HG03108 (cell line): Measurements from ENCODE around the gene FAM240B.

Experiments
- ATAC-seq: cut with Tn5 transposase; IDR thresholded peaks from one replicate; pipeline ENCODE4 v1.9.1; 2021; ENCODE audit warnings: moderate library complexity; ENCODE audit not compliant: unreplicated experiment

FAM240B gene

GRCh38 chr9:38700695-38701094 is 19.2 kb downstream of the FAM240B start:
- ATAC-seq, result no peak

DNA sequence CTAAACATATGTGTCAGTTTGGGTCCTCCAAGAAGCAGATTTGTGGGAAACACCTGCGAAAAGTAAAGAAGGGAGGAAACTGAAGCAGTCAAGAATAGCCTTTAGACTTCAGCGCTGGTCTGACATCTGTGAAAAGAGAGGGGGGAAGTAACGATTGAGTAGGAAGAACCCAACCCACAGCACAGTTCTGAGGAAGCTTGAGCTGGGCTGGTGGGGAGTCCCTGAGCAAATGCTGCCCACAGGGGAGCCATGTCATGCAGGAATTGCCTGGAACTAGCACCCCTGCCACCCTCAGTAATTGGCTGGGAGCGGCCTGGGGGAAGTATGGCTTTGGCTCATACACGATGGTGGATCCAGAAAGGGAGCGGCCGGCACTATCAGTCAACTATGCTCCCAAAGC is 20.6 kb downstream of the FAM240B start:
- ATAC-seq, result no peak

- ATAC-seq, result no peak
Observed at GRCh38 chr9:38697776-38698300, 22.1 kb downstream of the FAM240B start.

GRCh38 chr9:38696999-38697398 is 22.9 kb downstream of the FAM240B start:
- ATAC-seq, result no peak

- no peak for ATAC-seq
Observed at GRCh38 chr9:38694676-38695075, 25.3 kb downstream of the FAM240B start.

DNA sequence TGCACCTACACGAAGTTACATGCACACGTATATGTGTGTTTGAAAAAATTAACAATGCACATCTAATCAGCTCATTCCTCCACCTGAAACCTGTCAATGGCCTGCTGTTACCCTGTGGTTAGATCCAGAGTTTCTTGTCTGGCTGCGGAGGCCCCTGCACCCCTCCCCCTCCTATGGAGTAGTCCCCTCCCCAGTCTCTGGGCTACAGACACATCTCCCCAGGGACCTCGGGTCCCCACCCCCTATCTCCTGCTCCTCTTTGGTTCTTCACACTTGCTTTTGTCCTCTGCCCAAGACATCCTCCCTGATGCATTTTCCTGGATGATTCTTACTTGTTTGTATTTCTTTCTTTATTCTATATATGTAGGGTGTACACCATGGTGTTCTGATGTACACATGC is 27.2 kb downstream of the FAM240B start:
- no peak for ATAC-seq

DNA sequence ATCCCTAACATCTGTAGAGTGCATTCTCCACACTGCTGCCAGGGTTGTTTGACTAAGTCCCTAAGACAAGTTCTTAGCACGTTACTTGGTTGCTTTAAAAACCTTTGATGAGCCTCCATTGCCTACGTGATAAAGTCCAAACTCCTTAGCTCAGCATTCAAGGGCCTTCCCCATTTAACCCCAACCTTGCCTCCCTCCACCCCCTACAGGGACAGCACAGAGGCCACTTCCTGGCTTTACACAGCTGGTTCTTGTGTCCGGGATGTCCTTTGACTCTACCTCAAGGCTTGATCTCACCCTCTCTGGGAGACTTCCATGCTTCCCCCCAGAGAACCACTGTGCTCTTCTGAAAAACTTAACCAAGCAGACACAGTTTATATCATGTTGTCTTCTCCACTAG is 29.4 kb downstream of the FAM240B start:
- no peak for ATAC-seq

DNA sequence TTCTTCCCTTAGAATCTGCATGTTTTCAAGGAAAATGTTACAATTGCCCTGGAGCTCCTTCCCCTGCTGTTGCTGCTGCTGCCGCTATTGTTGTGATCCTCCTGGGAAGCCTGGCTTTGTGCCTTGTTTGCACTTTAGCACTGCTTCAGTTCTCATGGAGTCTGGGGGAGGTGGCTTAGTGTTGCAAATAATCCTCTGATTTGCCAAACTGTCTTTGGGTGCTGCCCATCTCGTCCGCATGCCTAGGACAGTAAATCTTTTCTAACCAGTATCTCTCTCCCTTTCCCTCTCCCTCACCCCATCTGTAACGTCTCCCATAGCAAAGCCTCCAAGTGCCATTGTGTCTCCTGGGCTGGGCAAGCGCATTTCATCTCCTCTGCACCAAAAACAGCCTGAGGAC is 30.3 kb downstream of the FAM240B start:
- ATAC-seq, result no peak

GRCh38 chr9:38687992-38688391 is 31.9 kb downstream of the FAM240B start:
- no peak for ATAC-seq

DNA sequence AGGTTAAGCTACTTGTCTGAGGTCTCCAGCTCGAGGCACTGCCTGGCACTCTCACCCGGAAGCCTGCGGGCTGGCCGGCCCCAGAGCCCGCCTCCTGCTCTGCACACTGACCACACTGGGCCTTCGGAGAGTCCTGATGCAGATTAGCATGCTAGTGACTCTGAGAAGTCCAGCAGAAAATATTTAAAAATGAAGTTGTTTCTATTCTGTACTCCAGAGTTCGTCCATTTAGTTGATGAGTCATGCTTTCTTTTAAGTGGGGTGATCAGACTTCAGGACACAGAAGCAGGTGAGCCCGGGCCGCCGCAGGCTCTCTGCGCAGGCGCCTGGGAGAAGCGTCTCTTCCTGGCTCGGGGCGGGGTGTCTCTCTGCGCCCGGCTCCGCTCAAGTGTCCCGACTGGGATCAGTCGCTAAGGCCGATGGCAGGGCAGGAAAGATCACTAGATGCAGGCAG is 32.5 kb downstream of the FAM240B start:
- ATAC-seq, result no peak

DNA sequence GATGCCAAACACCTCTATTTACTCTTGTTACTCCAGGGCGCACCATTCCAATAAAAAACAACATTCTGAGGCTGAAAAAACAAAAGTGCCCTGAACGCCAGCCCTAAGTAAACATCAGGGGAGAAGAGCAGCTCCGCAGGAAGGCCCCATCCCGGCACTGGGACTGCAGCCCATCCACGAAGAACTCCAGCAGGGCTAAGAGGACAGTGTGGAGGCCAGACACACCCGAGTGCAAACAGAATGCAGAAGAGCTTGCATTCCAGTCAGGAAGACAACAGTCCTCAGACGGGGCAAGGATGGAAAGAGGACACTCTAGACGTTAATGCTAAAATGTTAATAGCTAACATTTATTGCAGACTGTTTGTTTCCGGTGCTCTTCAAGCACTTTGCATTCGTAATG is 33.0 kb downstream of the FAM240B start:
- ATAC-seq, result no peak

DNA sequence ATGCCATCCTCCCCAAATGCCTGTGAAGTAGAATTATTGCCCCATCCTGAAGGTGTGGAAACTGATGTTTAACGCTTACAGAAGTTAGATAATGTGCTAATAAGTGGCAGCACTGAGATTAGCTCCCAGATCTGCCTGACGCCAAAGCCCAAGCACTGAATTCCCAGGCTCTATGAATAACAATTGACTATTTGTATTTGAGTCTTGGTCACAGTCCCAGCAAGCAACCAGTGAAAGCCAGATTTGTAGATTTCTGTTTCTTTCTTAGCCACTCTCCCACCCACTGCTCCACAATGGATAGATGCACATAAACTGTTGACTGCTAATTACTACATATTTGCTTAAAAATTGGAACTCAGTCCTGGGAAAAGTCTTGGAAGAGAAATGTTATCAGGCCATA is 34.4 kb downstream of the FAM240B start:
- ATAC-seq, result no peak

DNA sequence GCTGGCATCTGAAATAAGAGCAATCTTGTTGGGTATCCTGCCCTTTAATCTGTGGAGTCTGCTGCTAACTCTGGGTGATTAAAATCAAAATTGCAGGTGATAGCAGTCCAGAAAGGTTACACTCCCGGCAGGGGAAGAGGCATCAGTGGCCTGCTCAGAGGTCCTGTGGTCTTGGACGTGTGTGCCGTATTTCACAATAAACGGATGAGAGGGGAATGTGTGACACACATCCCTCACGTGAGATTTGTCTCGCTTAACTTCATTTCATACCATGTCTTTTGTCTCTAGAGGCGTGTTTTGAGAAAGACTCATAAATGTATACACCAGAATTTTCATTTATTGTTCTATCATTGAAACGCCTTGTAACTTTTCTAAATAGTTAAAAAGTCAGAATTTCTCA is 36.6 kb downstream of the FAM240B start:
- ATAC-seq, result no peak

GRCh38 chr9:38682713-38683112 is 37.2 kb downstream of the FAM240B start:
- ATAC-seq, result no peak

DNA sequence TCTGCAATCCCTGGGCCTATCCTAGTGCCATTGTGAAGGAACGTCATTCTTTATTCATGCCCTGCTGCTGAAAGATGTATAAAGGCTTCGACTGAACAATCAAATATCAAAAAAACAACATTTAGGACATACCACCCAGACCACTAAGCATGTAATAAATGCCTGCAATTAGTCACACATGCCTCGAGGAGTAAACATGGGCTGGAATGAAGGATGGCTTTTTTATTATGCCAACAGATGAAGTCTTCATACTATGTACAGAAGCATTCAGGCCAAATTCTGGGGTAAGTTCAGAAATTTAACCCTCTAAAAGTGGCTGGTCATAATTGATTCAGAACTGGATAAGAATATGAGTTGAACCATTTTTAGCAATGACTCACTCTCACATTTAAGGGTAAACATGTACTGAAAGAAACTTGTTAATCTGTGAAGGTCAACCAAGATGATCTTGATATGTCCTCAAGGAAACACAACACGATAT is 38.1 kb downstream of the FAM240B start:
- no peak for ATAC-seq

DNA sequence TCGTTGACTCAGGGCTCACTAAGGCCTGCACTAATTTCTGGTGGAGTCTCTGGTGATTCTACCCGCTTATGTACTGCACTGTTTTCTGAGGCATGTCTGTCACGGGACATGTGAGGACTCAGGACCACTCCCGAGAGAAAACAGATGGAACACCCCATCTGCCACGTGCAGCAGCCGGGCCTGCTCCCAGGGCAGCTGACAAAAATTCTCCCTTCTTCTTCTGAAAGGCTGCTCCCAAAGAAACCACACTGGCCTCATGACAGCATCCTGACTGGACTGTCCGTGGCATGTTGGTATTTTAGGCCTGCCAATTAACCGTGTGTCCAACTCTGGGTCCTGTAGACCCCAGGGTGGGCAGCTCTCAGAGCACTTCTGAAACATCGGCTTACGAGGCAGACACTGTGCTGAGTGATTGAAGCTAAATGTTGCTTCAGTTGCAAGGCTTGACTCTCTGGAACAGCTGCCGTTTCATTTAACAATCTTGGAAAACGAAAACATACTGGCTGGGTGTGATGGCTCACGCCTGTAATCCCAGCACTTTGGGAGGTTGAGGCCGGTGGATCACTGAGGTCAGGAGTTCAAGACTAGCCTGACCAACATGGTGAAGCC is 39.0 kb downstream of the FAM240B start:
- no peak for ATAC-seq

- ATAC-seq, result no peak
Observed at GRCh38 chr9:38677660-38678303, 42.2 kb downstream of the FAM240B start.

DNA sequence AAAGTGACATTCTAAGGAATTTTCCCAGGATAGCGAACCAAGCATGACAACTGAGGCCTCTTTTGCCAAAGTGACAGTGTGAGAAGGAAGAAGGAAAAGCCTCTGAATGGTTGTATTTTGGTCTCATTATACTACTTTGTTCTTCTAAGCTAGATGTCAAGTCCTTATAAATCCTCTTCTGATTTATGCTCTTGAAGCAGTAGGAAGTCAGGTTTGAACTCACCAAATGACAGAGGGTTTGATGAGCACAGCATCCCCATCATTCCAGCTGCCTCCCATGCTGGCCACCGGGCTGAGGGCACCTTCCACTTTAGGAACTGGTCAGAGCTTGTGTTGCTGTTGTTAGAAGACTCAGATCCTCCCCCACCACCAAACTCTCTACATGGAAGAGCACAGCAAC is 44.1 kb downstream of the FAM240B start:
- no peak for ATAC-seq

DNA sequence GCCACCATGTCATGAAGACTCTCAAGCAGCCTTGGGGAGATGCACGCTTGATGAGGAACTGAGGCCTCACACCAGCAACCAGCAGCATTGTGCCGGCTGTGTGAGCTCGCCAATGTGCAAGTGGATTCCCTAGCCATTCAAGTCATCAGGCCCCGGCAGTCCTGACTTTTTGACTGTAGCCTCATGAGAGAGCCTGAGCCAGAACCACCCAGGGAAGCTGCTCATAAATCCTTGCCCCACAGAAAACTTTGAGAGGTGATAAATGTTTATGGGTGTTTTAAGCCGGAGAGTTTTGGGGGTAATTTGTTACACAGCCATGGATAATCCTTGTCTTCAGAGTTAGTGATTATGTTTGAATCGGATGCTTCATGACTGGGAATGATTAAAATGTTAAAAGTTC is 44.7 kb downstream of the FAM240B start:
- no peak for ATAC-seq

DNA sequence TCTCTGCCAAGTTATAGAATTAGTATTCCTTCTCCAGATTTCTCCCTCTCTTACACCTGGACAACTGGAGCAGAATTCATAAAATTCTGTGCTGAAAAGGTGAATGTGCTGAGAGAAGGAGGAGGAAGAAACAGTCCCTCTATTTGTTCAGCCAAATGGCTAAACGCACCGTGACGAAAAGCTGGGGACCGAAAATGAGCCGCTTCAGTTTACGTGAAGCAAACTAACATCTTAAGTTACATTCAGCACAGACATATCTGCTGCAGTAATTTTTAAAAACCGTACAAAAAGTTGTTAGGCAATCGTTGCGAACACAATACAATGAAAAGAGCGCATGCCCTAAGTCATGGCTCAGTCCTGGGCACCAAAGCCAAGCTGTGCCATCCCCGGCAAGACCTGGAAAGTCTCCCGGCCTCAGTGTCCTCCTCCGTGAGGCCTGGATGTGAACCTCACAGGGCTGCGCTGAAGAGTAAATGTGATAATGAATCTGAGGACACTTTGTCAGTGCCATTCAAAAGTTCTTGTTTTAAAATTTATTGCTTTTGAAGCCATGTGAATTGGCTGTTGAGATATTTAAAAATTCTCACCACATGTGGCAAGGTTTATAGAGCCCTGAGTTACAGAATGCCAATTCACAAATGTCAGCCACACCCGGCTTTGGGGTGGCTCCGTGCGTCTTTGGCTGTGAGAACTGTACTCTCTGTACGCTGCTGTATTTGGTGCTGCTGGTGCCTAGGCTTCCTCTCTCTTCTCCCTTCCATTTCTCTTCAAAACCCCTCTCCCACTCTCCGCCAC is 46.3 kb downstream of the FAM240B start:
- ATAC-seq, result no peak

DNA sequence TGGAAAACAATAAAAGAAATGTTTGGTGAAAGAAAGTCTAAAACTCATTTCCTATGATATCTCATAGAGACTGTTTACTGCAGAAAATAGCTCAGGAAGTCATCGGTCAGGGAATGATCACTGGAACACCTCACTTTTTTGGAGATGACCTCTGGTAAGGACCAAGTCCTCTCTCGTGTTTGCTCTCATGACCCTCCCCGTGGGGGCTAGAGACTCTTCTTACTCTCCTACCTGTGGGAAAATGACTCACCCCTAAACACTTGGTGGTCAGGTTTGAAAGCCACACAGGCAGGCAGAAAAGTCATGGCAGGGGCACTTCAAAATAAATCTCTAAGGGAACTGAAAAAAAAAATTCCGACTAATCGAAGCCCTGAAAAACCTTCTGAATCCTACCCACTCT is 48.2 kb downstream of the FAM240B start:
- ATAC-seq, result no peak

- ATAC-seq, result no peak
Observed at GRCh38 chr9:38671372-38671731, 48.6 kb downstream of the FAM240B start.
